ENCODE results near the gene MARCHF5. TPM values are rescaled to one million over a fixed set of nuclear protein-coding genes. Genes with fewer than 3 reads are reported as not detected.
"Not testable (repeated sequence)": the region's sequence is repeated elsewhere in the genome, so short reads cannot be mapped to it uniquely, and the experiment has no call there.

Gene MARCHF5
- total RNA-seq, 2 experiments from 2014 or later: 25.4 to 29.3 TPM

GRCh38 chr10:92384741-92385140, 93.8 kb downstream of the MARCHF5 start:
- ChIA-PET POLR2A (no interaction called here), CTCF (interaction anchor here (1.1 kb wide), 1 partner anchor 17 kb away, joined by 3 read pairs; no protein-coding TSS in a partner anchor)
- no peak overlapping the region for H3K27ac Mint-ChIP-seq
- H3K4me3 Mint-ChIP-seq: no peak overlapping the region
- H3K36me3 Mint-ChIP-seq (ENCODE audit: low read depth): no peaks in the 10 kb centered on the region
- H3K9me3 Mint-ChIP-seq: no peaks in the 10 kb centered on the region
- H3K4me1 Mint-ChIP-seq (ENCODE audit: low read depth): no peaks in the 10 kb centered on the region
- H3K27me3 Mint-ChIP-seq: peaks cover 8% of the 10 kb centered on the region
- intact Hi-C loops (cut with micrococcal nuclease): no loop called here
- DNase-seq: no peak
- TF ChIP-seq CTCF (IDR thresholded peaks at IDR 0.05): no peak
- ATAC-seq: no peak

GRCh38 chr10:92385831-92386230, 94.9 kb downstream of the MARCHF5 start:
- no peak overlapping the region for H3K4me3 Mint-ChIP-seq
- H3K4me1 Mint-ChIP-seq (ENCODE audit: low read depth): no peaks in the 10 kb centered on the region
- TF ChIP-seq CTCF (IDR thresholded peaks at IDR 0.05): no peak
- ATAC-seq (no peak), DNase-seq (no peak)
- POLR2A ChIA-PET: no interaction called here
- H3K9me3 Mint-ChIP-seq: no peaks in the 10 kb centered on the region
- H3K27me3 Mint-ChIP-seq: peaks cover 11% of the 10 kb centered on the region
- intact Hi-C loops (cut with micrococcal nuclease): no loop called here
- H3K36me3 Mint-ChIP-seq (ENCODE audit: low read depth): no peaks in the 10 kb centered on the region
- no peak overlapping the region for H3K27ac Mint-ChIP-seq
- CTCF ChIA-PET: no interaction called here

- no peak for TF ChIP-seq CTCF (IDR thresholded peaks at IDR 0.05)
- CTCF ChIA-PET: no interaction called here
- intact Hi-C loops (cut with micrococcal nuclease): no loop called here
- POLR2A ChIA-PET: no interaction called here
- DNase-seq (peak; percentile 11), ATAC-seq (no peak)
- Mint-ChIP-seq H3K27me3 (peaks cover 11% of the 10 kb centered on the region), H3K27ac (no peak overlapping the region), H3K4me3 (no peak overlapping the region), H3K36me3 (ENCODE audit: low read depth) (no peaks in the 10 kb centered on the region), H3K4me1 (ENCODE audit: low read depth) (no peaks in the 10 kb centered on the region), H3K9me3 (no peaks in the 10 kb centered on the region)
Observed at GRCh38 chr10:92387289-92387940, 96.4 kb downstream of the MARCHF5 start.

- intact Hi-C loops (cut with micrococcal nuclease); H3K4me1 Mint-ChIP-seq (ENCODE audit: low read depth): not testable (repeated sequence)
Observed at GRCh38 chr10:92393173-92393572, 102.2 kb downstream of the MARCHF5 start.

GRCh38 chr10:92395271-92395670, 104.3 kb downstream of the MARCHF5 start:
- ATAC-seq (no peak), DNase-seq (no peak)
- H3K27me3 Mint-ChIP-seq: no peaks in the 10 kb centered on the region
- peaks cover 3% of the 10 kb centered on the region for H3K9me3 Mint-ChIP-seq
- H3K4me1 Mint-ChIP-seq (ENCODE audit: low read depth): no peaks in the 10 kb centered on the region
- intact Hi-C loops (cut with micrococcal nuclease): no loop called here
- TF ChIP-seq CTCF (IDR thresholded peaks at IDR 0.05): no peak
- POLR2A ChIA-PET: no interaction called here
- H3K36me3 Mint-ChIP-seq (ENCODE audit: low read depth): no peaks in the 10 kb centered on the region
- no peak overlapping the region for H3K27ac Mint-ChIP-seq
- no peak overlapping the region for H3K4me3 Mint-ChIP-seq
- CTCF ChIA-PET: no interaction called here

More at GRCh38 chr10:92393173-92393572, 102.2 kb downstream of the MARCHF5 start:
- DNase-seq; H3K4me3 Mint-ChIP-seq; H3K27me3 Mint-ChIP-seq; CTCF ChIA-PET; H3K27ac Mint-ChIP-seq; POLR2A ChIA-PET; H3K36me3 Mint-ChIP-seq (ENCODE audit: low read depth); H3K9me3 Mint-ChIP-seq; ATAC-seq: not testable (repeated sequence)

GRCh38 chr10:92402234-92402633, 111.3 kb downstream of the MARCHF5 start:
- H3K27ac Mint-ChIP-seq; POLR2A ChIA-PET; H3K4me3 Mint-ChIP-seq; H3K4me1 Mint-ChIP-seq (ENCODE audit: low read depth); H3K27me3 Mint-ChIP-seq; H3K36me3 Mint-ChIP-seq (ENCODE audit: low read depth); H3K9me3 Mint-ChIP-seq; DNase-seq; ATAC-seq; intact Hi-C loops (cut with micrococcal nuclease): not testable (repeated sequence)
- CTCF ChIA-PET: interaction anchor here (0.7 kb wide), 1 partner anchor 18 kb away, joined by 3 read pairs; no protein-coding TSS in a partner anchor

Other genes starting within 250 kb of the MARCHF5 start
- 1 to 10 TPM; 1.8 to 2.2 TPM for gene CPEB3, start 89 bp upstream of the MARCHF5 start, total RNA-seq

All from activated CD8-positive, alpha-beta T cell treated with anti-CD3 and anti-CD28 coated beads for 36 hours (primary cell).